Esophagus squamous epithelium (tissue), 5 donors: Measurements from ENCODE around the gene ZNF385A. TPM values are rescaled to one million over a fixed set of nuclear protein-coding genes. Genes with fewer than 3 reads are reported as not detected.
A peak's percentile ranks its signal among the peaks of the same experiment; 100 is the strongest.
"Not testable (repeated sequence)": the region's sequence is repeated elsewhere in the genome, so short reads cannot be mapped to it uniquely, and the experiment has no call there.

Experiments
- DNase-seq: peaks from one replicate; lab custom pipeline; 2025; lab: John Stamatoyannopoulos, UW
- H3K27ac ChIP-seq, 4 donors: fragments of 200-600 bp; sonication (generic); one replicate each; pipeline ENCODE4 v1.5.1; 2016 to 2019; ENCODE audit warnings: mild to moderate bottlenecking in 1 of 4
- H3K27me3 ChIP-seq, 4 donors: fragments of 200-600 bp; sonication (generic); 1 replicate in 3 of 4; 2 replicates in 1 of 4; pipeline versions ENCODE4 v1.5.1 to v1.6.0; 2017 to 2021; ENCODE audit warnings: antibody characterized with exemption in 1 of 4
- H3K36me3 ChIP-seq, 3 donors: fragments of 200-600 bp; sonication (generic); one replicate each; pipeline ENCODE4 v1.5.1; 2016 to 2019
- H3K4me1 ChIP-seq, 3 donors: fragments of 200-600 bp; sonication (generic); one replicate each; pipeline ENCODE4 v1.5.1; 2017 to 2019
- H3K4me3 ChIP-seq, 4 donors: fragments of 200-600 bp; sonication (generic); 1 replicate in 3 of 4; 2 replicates in 1 of 4; pipeline ENCODE4 v1.5.1; 2016 to 2019; ENCODE audit warnings: mild to moderate bottlenecking in 2 of 4, moderate library complexity in 1 of 4
- H3K9me3 ChIP-seq, 3 donors: fragments of 200-600 bp; sonication (generic); one replicate each; pipeline ENCODE4 v1.5.1; 2016 to 2019
- CTCF ChIP-seq, 6 experiments: fragments of 450-650 bp in 4 of 6; fragments of 200-600 bp in 2 of 6; sonication (generic) in 2 of 6; IDR thresholded peaks; one replicate each; pipeline ENCODE4 v1.5.1; 2016 to 2019; ENCODE audit warnings: antibody characterized with exemption in 6 of 6, mild to moderate bottlenecking in 4 of 6, moderate library complexity in 4 of 6
- POLR2A ChIP-seq, 4 donors: fragments of 450-650 bp; IDR thresholded peaks; one replicate each; pipeline ENCODE4 v1.6.1; 2017; ENCODE audit warnings: antibody characterized with exemption in 4 of 4, mild to moderate bottlenecking in 4 of 4, moderate library complexity in 3 of 4
- WGBS, 2 donors: methylation state at CpG; one replicate each; pipeline ENCODE4 v1.1.5; 2018; 5-methylcytosine and 5-hydroxymethylcytosine counted together
- intact Hi-C: fragments of 100-400 bp; cut with DNase I; formaldehyde crosslinking; loops from one replicate; pipeline ENCODE4 v1.15.0; 2022
- total RNA-seq, 4 donors: library from RNA; depleted of rRNA; stranded (reverse); fragments of >200 nt; gene quantifications; one replicate each; pipeline ENCODE4 v1.1.0, GENCODE V29; 2016
- donor health status: DM: yes; HTN: yes; CAD: no.

The ZNF385A gene
- total RNA-seq, 4 donors from 2014 or later = 25.2 to 106 (median 37.8) TPM

- H3K4me1 ChIP-seq = peaks cover 6 to 74% (median 18%) of the 10 kb centered on the region in 3 donors
- H3K9me3 ChIP-seq = no peaks in the 10 kb centered on the region
- peaks cover 0 to 12% (median 0%) of the 10 kb centered on the region in 3 donors for H3K36me3 ChIP-seq
- no peaks in the 10 kb centered on the region for H3K27me3 ChIP-seq
- no peak for DNase-seq
- no peak for TF ChIP-seq POLR2A (IDR thresholded peaks at IDR 0.05)
- no peak for TF ChIP-seq CTCF (IDR thresholded peaks at IDR 0.05)
- peak overlapping the region in 2 of 4 donors; percentile 24 to 29 for H3K27ac ChIP-seq
- intact Hi-C loops = no loop called here
- WGBS, 2 donors = 76 to 92% methylated on average over 3 of the region's 3 CpGs
- H3K4me3 ChIP-seq = no peak overlapping the region
Measured at GRCh38 chr12:54330442-54330841, 54.1 kb downstream of the ZNF385A start.

- 86 to 89% methylated on average over 5 of the region's 5 CpGs for WGBS, 2 donors
- intact Hi-C loops = no loop called here
- no peak for DNase-seq
- Histone ChIP-seq H3K36me3 (peaks cover 0 to 12% (median 0%) of the 10 kb centered on the region in 3 donors), H3K27me3 (no peaks in the 10 kb centered on the region), H3K4me1 (peaks cover 6 to 69% (median 18%) of the 10 kb centered on the region in 3 donors), H3K27ac (no peak overlapping the region), H3K9me3 (no peaks in the 10 kb centered on the region), H3K4me3 (no peak overlapping the region)
- no peak for TF ChIP-seq POLR2A (IDR thresholded peaks at IDR 0.05)
- no peak for TF ChIP-seq CTCF (IDR thresholded peaks at IDR 0.05)
Measured at GRCh38 chr12:54329759-54330158, 54.8 kb downstream of the ZNF385A start.

GRCh38 chr12:54328595-54329337 is 55.8 kb downstream of the ZNF385A start:
- peaks cover 6 to 74% (median 18%) of the 10 kb centered on the region in 3 donors for H3K4me1 ChIP-seq
- TF ChIP-seq CTCF (IDR thresholded peaks at IDR 0.05) (no peak), POLR2A (IDR thresholded peaks at IDR 0.05) (no peak)
- DNase-seq = no peak
- H3K27me3 ChIP-seq = no peaks in the 10 kb centered on the region
- WGBS, 2 donors = 77 to 88% methylated on average over 5 to 6 of the region's 6 CpGs
- intact Hi-C loops = no loop called here
- H3K36me3 ChIP-seq = peaks cover 0 to 12% (median 0%) of the 10 kb centered on the region in 3 donors
- peak overlapping the region in 2 of 4 donors; percentile 60 to 74 for H3K27ac ChIP-seq
- H3K9me3 ChIP-seq = no peaks in the 10 kb centered on the region
- H3K4me3 ChIP-seq = no peak overlapping the region

- H3K36me3 ChIP-seq = peaks cover 0 to 12% (median 0%) of the 10 kb centered on the region in 3 donors
- WGBS, 2 donors = 32 to 43% methylated on average over 18 to 22 of the region's 22 CpGs
- H3K4me1 ChIP-seq = peaks cover 6 to 56% (median 15%) of the 10 kb centered on the region in 3 donors
- DNase-seq, H3K9me3 ChIP-seq, H3K27me3 ChIP-seq, intact Hi-C loops: not testable (repeated sequence)
- H3K27ac ChIP-seq = peak overlapping the region; percentile 88 to 96 (median 92)
- peak overlapping the region; percentile 73 to 93 (median 82) for H3K4me3 ChIP-seq
Measured at GRCh38 chr12:54325442-54326109, 59.0 kb downstream of the ZNF385A start.

GRCh38 chr12:54324617-54325441 is 59.7 kb downstream of the ZNF385A start, which contains the start of gene COPZ1:
Gene COPZ1, plus strand, starts transcription at chr12:54325131. Its CDS starts 33 bp downstream, at chr12:54325164.
- H3K27ac ChIP-seq = peak within 1 kb of the TSS; percentile 88 to 96 (median 92)
- TF ChIP-seq POLR2A (IDR thresholded peaks at IDR 0.05) = peak in 3 of 4 donors; percentile 49 to 83 (median 77)
- TF ChIP-seq CTCF (IDR thresholded peaks at IDR 0.05) = peak; percentile 63 to 80 (median 72)
- no peaks in the 10 kb centered on the region for H3K27me3 ChIP-seq
- peaks cover 0 to 10% (median 0%) of the 10 kb centered on the region in 3 donors for H3K36me3 ChIP-seq
- peak; percentile 93 for DNase-seq
- no peaks in the 10 kb centered on the region for H3K9me3 ChIP-seq
- H3K4me1 ChIP-seq = peaks cover 6 to 49% (median 15%) of the 10 kb centered on the region in 3 donors
- intact Hi-C loops = no loop called here
- 1 to 2% methylated on average over 22 to 29 of the region's 34 CpGs for WGBS, 2 donors
- peak within 1 kb of the TSS; percentile 73 to 93 (median 82) for H3K4me3 ChIP-seq
